HCEC 1CT (cell line): ENCODE data around the gene TPK1.

ENCODE experiments used
- DNase-seq: peaks from one replicate; pipeline ENCODE4 v3.0.0-alpha.2; 2017

TPK1 gene

DNA sequence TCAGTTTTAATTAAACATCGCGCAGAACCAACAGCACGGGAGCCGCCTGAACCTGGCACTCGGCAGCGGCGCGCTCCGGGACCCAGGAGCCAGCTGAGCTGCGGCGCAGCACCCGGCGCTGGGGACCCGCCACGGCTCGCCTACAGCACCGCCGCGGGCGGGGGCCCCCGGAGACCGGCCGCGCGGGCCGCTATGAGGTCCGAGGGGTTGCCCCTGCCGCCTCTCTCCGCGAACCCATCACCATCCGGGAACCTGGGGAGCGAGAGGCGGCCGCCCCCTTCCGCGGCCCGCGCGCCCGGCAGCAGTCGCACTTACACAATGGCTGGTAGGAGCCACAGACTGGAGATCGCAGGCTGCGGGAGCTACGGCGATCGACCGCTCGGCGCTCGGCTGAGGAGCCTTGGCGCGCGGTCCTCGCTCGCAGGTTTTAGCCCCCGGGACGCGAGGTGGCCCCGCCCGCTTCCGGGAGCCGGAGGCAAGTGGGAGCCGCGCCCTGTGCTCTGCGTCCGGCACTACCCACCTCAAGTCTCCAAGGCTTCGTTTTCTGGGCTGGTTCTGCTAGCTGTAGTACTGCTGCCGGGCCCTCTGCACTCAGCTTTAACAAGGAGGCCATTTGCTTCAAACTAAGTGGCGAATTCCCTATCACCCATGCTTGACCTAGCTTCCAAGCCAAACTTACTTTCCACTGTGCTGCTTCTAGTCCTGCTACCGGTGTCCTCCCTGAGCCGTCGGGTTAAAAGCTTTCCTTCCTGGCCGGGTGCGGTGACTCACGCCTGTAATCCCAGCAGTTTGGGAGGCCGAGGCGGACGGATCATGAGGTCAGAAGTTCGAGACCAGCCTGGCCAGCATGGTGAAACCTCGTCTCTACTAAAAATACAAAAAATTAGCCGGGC lies at the start of gene TPK1:
Gene TPK1, minus strand, starts transcription at position 402 of the 893 bp plus-strand sequence. CDS start 451 bp downstream, outside the sequence.
- DNase-seq = peak; percentile 82

DNA sequence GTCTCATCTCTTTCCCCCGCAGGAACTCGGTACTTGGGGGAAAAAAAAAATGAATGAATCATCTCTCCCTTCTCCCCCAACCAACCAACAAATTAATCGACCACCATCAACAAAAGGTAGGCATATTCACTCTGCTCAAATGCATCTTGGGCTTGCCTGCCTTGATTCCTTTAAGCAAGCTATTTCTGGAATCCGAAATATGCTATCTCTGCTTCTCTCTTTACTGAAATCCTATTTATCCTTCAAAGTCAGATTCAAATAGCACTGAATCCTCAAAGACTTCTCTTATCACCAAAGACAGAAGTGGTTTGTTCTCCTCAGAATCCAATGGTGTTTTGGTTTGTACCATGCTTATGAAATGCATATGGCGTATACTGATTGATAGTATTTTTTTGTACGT lies 49.6 kb upstream of the TPK1 start:
- no peak for DNase-seq

DNA sequence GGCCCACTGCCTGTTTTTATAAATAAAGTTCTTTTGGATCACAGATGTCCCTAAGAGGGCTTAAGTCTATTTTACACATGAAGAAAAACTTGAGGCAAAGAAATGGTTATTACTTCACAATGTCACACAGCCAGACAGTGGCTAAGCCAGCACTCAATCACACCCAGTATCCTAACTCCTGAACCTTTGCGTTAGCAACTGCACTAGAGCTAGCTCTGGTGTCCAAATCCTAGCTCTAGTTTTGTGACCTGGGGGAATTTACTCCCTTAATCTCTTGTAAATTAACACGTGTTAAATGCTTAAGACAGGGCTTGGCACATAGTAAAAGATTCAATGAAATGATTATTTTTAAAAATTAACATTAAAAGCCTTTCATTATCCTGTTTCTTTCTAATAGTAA lies 49.0 kb upstream of the TPK1 start:
- DNase-seq = no peak

DNA sequence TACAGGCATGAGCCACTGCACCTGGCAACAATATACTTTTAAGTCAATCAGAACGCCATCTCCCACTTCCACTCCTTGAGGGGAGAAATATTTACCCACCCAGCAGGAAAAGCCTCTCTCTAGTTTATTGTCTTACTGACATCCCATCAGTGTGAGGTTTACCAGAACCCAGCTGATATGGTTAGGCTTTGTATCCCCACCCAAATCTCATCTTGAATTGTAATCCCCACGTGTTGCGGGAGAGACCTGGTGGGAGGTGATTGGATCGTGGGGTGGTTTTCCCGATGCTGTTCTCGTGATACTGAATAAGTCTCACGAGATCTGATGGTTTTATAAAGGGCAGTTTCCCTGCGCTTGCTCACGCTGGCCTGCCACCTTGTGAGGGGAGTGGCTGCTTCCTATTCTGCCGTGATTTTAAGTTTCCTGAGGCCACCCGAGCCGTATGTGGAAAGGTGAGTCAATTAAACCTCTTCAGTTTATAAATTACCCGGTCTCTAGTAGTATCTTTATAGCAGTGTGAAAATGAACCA lies 37.5 kb upstream of the TPK1 start:
- DNase-seq = no peak

DNA sequence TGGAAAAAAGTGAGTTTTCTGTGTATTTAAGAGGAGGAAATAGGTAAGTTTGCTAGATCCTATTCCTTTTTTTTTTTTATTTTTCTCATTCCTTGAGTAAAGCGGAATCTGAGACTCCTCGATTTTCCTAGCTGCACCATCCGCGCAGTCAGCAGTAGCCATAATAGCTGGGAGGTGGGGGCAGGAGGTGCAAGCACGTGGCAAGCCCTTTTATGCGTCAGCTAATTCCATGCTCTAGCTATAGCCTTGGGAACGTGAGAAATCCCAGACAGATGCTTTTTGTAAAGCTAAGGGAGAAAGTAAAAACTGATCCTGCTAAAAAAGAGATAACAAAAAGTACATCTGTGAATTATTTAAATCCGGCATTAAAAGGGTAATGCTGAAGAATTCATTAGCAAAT lies 33.2 kb upstream of the TPK1 start:
- no peak for DNase-seq

DNA sequence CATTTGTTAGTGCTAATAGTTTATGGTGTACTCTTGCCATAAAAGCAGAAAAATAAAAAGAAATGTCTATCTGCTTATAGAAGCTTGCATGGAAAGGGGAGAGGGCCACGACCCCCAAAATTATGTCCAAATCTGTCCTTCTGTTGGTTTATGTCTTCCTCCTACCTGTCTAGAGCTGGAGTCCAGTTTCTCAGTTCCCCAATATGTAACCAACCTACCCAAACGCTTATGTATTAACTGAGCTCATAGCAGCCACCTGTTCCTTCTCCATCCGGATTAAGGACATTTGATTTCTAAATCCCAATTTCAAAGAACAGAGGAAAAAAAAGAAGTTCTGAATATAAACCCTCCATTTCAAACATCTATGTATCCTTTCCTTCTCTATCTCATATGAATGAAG lies 30.3 kb upstream of the TPK1 start:
- no peak for DNase-seq

DNA sequence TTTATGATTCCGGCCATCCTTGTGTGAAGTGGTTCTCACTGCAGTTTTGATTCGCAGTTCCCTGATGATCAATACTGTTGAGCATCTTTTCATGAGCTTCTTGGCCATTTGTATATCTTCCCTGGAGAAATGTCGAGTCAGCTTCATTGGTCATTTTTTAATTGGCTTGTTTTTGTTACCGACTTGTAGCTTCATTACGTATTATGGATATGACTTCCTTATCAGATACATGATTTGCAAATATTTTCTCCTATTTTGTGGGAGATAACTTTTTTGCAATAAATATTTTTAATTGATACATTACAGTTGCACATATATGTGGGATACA lies 27.4 kb upstream of the TPK1 start:
- DNase-seq = no peak

DNA sequence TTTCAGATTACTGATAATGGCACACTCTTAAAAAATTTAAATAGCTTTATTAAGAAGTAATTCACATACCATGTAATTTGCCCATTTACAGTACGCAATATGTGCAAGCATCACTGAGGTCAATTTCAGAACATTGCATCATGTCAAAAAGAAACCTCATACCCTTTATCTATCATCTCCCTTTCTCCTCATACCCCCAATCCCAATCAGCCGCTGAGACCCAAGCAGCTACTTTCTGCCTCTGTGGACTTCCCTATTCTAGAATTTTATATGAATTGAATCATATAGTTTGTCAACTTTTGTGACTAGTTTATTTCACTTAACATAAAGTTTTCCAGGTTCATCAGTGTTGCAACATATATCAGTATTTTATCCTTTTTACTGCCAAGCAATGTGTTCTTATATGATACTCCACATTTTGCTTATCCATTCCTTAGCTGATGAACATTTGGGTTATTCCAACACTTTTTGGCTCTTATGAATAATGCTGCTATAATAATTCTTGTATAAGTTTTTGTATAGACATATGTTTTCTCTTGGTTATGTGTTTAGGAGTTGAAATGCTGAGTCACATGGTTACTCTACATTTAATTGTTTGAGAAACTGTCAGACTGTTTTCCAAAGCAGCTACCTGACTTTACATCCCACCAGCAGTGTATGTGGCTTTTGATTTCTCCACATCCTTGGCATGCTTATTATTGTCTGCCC lies 26.9 kb upstream of the TPK1 start:
- DNase-seq = no peak

DNA sequence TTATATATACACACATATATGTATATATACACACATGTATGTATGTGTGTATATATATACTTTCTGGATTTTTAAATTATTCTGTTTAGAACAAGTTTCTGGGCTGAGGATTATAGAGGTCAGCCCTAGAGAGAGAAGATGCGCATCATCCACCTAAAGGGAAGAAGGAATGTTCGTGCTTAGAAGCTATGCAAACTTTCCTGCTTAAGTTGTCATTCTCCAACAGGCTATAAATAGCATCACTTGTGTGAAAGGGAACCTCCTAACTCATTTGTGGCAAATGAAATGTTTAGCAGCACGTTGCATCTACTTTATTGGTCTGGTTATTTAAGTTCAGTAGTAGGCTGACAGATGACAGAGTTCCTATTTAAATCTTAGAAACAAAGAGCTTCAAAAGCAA lies 23.9 kb upstream of the TPK1 start:
- no peak for DNase-seq

DNA sequence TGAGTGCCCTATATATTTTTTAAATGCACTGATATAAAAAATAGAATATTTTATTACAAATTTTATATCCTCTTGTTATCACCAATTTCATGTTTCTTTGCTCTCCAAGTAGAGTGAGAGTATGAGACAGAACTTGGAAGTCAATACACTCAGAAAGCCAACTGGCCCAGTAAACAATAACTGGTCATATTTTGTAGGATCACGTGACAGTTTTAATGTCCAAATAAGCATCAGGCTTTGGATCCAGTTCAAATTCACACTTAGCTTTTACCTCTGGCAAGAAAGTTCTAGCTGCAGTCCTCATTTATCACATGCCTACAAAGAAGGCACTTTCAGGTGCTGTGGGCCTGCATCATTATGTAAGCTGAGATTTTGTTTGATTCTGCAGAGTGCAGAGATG lies 21.6 kb upstream of the TPK1 start:
- DNase-seq = no peak

DNA sequence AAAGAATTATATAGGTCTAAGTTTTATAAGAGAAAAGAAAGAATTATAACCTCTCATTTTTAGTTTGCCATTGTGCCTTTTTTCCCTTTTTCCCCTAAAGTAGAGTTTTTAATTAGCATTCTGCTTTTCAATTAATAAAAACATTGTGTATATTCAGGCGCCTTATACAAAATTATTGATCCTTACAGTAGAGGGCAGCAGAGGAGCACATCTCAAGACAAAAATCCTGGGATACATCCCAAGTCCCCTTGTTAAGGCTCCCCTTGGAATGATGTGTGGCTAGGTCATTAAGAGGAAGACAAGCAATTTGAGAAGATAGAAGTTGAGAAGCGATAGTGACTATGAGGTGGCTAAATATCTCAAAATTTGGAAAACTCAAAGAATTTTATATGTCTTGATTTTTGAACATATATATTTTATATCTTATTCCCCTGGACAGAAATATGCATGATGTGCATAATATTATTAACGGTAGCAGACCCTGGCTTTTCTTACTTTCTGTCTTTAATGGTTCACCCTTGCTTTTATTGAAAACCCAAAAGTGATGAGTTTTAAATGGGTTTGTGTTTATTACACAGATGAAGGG lies 19.1 kb upstream of the TPK1 start:
- DNase-seq = peak; percentile 12

DNA sequence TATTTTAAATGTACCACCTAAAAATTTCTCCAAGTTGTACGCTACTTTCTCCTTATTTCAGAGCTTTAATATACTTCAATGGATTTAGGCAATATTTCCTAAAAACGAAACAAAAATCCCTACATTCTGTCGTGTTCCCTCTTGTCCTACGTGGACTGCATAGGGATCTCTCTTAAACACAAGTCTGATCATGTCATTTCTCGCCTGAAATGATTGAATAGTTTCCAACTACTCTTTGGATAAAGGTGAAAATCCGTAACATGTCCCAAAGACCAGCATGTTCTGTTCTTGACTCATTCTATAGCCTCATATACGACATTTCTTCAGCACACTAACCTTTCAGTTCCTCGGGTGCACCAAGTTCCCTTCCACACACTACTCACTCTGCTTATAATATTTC lies 17.7 kb upstream of the TPK1 start:
- no peak for DNase-seq

DNA sequence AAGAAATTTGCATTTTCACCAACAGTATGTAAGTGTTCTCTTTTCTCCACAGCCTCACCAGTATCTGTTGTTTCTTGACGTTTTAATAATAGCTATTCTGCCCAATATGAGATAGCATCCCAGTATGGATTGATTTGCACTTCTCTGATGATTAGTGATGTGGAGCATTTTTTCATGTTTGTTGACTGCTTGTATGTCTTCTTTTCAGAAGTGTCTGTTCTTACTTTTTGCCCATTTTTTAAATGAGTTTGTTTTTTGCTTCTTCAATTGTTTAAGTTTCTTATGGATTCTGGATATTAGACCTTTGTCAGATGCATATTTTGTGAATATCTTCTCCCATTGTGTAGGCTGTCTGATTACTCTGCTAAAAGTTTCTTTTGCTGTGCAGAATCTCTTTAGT lies 12.2 kb upstream of the TPK1 start:
- DNase-seq = no peak

DNA sequence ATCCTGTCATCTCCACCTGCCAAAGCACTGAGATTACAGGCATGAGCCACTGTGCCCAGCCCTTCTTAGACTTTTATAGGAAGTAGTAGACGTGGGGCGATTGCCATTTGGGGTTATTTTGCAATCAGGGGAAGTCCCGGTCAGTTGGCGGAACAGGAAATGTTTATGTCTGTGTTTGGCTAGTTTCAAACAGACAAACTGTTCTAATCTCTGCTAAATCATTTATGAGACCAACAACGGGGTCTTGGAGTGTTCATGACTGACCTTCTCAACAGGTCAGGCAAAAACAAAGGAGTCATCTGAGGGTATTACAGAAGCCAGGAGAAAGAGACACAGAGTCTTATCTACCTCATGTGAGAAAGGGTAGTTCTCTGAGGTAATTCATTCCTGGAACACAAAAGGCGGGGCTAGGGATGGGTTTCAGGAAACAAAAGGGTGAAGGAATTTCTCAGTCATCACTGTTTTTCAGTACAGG lies 6.6 kb upstream of the TPK1 start:
- no peak for DNase-seq

DNA sequence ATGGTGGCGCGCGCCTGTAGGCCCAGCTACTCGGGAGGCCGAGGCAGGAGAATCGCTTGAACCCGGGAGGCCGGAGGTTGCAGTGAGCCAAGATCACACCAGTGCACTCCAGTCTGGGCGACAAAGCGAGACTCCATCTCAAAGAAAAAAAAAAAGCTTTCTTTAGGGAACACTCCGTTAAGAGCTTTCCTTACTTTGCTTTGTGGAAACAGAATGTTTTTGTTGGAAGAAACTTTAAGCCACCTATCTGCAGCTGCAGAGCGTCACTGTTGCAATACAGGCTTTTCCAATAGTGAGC lies 641 bp upstream of the TPK1 start:
- no peak for DNase-seq

DNA sequence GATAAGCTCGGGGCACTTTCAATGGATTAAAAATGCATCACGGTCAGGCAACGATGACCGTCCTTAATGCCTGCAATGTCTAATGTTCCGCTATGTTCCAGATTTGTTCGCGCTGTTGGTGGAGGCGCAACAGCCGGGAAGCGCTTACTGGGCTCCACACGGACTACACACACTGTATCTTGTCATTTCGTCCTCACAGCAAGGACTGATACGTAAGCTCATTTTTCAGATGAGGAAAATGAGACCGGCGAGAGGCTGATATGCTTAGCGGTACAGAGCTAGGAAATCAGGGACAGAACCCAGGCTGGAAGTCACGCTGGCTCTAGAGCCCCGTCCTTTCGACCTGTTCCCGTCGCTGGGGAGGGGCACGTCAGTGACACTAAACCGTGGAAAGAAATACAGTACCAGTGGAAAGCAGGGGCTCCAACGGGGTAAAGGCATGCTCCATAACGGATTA lies 670 bp downstream of the TPK1 start:
- DNase-seq = peak; percentile 26

DNA sequence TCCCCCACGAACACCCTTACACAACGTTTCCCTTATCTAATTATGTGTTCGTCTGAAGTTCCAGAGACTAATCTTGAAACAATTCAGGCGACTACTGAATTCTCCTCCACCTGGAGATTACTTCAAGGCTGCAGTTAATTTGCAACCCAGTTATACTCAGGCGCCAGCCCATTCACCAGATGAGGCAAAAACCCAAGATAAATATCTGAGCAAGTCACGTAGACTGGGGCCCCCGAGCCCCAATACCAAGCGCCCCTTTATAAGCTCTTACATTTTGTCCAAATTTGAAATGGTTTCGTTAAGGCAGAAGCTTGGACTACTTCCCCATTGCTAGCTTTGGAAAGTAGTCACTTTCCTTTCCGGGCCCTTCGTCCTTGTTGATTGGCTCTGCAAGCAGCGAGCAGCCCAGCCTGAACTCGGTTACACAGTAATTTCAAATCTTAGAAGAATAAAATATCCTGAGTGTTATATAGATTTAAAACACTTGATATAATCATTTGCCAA lies 1.2 kb downstream of the TPK1 start:
- peak; percentile 22 for DNase-seq

DNA sequence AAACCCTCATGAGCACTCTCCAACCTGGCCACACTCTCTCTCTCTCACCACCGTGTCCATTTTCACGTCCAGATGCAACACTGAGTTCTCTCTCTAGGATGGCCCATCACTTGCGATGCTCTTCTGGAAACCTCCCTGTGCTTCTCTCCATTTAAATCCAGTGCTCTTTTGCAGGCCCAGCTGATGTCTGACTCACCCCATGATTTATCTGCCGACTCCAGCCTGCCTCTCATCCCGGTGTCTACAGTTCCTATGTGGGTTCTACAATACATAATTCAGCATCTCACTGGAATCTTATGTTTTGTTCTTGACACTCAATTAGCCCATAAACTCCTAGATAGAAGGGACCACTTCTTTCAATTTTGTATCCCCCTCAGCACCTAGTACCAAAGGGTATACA lies 5.0 kb downstream of the TPK1 start:
- peak; percentile 62 for DNase-seq

DNA sequence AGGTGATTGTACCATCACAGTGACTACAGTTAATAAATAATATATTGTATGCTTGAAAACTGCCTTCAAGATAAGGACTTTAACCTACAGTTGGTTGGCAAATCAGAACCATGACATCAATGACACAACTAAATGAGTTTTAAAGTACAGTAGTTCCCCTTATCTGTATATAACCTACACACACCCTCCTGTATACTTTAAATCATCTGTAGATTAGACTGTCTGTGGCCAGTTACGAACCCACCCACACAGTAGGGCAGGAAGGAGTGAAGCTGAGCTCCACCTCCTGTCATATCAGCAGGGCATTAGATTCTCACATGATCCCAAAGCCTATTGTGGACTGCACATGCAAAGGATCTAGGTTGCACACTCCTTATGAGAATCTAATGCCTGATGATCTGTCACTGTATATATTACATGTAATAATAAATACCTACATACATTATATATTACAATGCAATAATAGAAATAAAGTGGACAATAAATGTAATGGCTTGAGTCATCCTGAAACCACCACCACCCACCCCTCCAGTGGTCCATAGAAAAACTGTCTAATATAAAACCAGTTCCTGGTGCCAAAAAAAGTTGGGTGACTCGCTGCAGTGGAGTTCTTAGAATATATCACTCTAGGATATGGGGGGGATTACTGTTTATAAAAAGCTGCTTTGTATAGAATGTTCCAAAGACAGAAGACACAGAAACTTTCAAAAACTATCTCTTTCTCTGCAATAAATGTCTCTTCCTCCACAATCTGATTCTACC lies 5.6 kb downstream of the TPK1 start:
- DNase-seq = peak; percentile 6

DNA sequence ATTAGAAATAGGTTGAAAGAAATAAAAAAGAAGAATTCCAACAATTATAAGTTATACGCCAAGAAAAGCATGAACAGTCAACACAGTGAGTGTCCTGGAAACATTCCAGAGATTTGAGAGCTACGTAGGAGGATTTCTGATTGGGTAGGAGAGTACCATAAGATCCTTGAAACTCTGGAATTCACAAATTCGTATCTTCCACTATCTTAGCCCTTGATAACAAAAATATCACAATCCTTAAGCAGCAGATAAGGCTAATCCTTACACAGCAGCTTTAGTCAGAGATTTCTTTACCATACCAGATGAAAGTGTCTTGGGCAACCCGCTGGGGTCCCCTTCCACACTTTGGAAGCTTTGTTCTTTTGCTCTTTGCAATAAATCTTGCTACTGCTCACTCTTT lies 8.2 kb downstream of the TPK1 start:
- DNase-seq = no peak

DNA sequence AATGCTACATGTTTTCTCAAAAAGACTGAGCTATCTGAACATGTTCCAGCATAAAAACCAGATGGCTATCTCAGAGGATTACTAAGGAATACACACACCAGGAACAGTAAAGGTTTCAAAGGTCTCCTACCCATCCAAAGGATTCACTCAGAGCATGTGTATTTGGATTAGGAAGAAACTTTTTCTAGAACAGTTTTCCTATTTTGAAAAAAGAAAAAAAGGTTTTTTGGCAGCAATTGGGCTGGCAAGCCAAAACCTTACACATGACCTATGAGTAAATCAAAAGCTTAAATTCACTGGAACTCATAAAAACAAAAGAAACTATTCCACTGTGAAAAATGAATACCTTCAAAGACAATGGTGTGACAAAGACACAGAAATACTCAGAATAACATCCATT lies 9.6 kb downstream of the TPK1 start:
- DNase-seq = no peak

DNA sequence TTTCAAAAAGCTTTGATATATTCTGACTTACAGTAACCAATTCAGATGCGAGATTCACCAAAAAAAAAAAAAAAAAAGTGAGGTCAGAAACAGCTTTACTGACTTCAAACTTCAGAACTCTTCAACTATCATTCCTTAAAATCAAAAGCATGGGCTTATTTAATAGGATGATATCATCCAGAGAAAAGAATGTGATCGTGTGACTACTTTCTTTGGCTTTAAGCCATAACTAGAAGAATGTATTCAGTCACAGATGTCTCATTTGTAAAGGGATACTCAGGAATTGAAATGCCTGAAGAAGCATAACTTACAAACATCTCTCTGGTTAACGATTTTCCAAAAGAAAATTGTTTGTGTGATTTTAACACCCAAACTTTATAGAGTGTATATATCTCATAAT lies 11.5 kb downstream of the TPK1 start:
- DNase-seq = peak; percentile 73

DNA sequence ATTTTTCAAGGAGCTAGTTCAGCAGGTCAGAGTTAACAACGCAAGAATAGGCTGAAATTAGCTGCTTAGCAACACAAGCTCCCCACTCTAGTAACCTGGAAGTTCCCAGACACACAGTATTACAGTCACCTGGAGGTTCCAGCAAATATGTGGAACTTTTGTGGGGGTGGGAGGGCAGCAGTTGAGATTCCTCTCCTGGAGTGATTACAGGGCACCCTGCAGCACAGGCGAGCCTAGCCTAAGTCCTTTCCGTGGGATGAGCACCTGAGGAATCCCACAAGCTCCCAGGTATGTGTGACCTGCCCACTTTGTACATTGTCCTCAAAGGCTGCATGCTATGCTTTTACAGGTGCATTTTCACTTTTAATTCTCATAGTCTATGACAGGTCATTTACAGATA lies 13.6 kb downstream of the TPK1 start:
- DNase-seq = no peak
